ENCODE data around the gene FMNL2.

Gene FMNL2

GRCh38 chr2:152339556-152340286 is 4.7 kb downstream of the FMNL2 start:
- no peak for DNase-seq (ENCODE audit: low read depth)

- no peak for DNase-seq (ENCODE audit: low read depth)
These were observed 7.5 kb downstream of the FMNL2 start for GRCh38 chr2:152342259-152343046.

DNA sequence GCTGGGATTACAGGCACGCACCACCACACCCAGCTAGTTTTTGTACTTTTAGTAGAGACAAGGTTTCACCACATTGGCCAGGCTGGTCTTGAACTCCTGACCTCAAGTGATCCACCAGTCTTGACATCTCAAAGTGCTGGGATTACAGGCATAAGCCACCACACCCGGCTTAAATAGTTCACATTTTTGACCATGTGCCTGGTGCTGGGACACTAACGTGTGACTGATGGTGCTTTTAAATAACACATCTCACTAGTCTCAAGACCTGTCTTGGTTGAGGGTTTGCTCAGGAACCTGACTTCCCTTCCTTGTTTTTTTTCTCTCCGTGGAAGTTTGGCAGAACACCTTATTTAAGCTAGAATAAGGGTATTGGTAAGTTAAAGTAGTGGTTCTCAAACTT is 8.5 kb downstream of the FMNL2 start:
- peak; percentile 33 for DNase-seq (ENCODE audit: low read depth)

DNA sequence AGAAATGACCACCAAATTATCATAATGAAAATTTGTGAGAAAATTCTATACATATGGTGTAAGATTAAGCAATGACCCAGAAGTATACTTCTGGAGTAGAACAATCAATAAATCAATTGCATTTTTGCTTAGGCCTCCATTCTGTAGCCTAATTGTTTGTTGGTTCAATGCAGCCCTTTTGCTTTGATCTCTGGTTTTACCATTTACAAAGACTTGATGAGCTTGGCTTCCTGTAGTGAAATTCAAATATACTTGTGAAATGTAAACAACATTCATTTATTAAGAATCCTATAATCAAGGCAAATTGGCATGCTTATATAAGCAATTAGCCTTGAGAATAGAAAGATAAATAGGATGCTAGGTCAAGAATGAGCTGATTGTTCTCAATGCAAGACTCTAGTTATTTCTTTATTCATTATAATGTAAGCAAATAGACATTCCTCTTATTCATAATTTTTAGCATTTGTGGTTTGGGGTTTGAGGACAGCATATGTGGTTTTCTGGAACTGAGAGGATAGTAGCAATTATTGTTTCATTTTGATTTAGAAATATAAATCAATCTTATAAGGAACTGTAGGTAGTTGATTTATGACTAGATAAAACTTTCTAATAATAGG is 9.7 kb downstream of the FMNL2 start:
- peak; percentile 13 for DNase-seq (ENCODE audit: low read depth)

- peak; percentile 61 for DNase-seq (ENCODE audit: low read depth)
These were observed 12.1 kb downstream of the FMNL2 start for GRCh38 chr2:152347076-152347475.

DNA sequence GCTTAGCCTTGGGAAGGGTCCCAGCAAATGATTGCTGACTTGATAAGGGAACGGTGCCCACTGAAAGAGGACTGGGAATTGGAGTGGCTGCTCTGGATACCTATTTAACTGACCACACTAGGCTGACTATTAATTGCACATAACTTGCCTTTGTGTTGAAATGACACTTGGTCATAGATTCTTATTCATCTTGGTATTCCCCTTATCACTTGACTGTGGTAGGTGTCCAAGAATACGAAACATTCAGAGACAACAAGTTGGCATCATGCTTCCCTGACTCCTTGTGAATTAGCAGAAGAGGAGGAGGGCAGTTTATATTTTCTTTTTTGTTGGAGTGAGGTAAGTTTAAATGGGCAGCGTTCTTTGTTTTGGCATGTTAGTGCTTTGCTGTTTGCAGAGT is 13.4 kb downstream of the FMNL2 start:
- DNase-seq (ENCODE audit: low read depth) = no peak

GRCh38 chr2:152349416-152349815 is 14.4 kb downstream of the FMNL2 start:
- DNase-seq (ENCODE audit: low read depth) = no peak

GRCh38 chr2:152350155-152350679 is 15.2 kb downstream of the FMNL2 start:
- no peak for DNase-seq (ENCODE audit: low read depth)

- no peak for DNase-seq (ENCODE audit: low read depth)
These were observed 17.6 kb downstream of the FMNL2 start for GRCh38 chr2:152352616-152353015.

DNA sequence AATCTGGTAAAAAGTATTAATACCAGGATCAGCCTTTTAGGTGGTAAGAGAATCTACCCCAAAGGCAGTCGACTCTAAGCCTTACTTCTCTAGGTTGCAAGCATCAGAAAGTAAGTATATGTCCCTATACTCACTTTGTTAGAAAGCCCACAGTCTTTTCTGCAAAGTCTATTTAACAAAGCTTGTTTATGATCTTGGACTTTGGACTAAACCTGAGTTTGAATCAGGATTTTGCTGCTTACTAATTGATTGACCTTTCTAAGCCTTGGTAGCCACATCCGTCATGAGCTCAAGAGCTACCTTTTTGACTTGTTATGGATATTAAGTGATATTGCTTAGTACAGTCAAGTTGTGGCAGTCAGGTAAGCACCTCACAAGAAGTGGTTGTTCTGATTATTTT is 18.4 kb downstream of the FMNL2 start:
- no peak for DNase-seq (ENCODE audit: low read depth)

GRCh38 chr2:152354069-152354755 is 19.2 kb downstream of the FMNL2 start:
- no peak for DNase-seq (ENCODE audit: low read depth)

DNA sequence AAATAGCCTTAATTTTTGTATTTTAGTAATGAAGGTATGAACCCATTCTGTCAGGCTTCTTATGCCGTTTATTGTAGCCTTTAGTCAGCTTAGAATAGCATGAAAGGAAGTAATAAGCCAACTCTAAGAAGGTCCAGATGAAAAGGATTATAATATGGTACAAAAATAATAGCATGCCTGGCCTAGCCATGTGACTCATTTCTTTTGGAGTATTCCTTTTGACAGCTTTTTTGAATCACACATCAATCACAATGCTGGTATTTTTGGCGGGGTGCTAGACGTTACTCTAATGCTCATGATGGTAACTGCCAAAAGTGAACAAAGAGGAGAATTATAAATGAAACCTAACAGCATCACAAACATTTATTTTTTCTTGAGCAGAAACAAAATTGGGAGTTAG is 19.9 kb downstream of the FMNL2 start:
- peak; percentile 25 for DNase-seq (ENCODE audit: low read depth)

DNA sequence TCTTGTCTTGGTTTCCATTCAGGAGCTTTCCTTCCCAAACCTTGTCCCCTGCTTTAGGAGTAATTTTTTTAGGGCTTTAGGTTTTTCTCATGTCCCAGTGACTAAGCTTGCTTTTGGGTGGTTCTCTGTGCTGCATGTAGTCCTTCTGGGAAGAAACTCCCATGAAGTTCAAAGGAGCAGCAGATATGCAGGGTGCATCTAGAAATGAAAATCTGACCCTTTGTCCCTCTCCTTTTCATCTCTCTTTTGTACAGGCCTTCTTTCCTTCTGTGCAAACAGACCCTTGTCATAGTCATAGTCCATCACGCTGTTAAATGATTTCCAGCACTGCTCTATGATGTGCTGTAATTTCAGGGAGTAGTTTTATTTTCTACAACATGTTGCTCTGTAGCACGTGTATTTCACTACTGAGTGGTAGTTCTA is 20.4 kb downstream of the FMNL2 start:
- no peak for DNase-seq (ENCODE audit: low read depth)

- no peak for DNase-seq (ENCODE audit: low read depth)
These were observed 24.8 kb downstream of the FMNL2 start for GRCh38 chr2:152359573-152360363.

DNA sequence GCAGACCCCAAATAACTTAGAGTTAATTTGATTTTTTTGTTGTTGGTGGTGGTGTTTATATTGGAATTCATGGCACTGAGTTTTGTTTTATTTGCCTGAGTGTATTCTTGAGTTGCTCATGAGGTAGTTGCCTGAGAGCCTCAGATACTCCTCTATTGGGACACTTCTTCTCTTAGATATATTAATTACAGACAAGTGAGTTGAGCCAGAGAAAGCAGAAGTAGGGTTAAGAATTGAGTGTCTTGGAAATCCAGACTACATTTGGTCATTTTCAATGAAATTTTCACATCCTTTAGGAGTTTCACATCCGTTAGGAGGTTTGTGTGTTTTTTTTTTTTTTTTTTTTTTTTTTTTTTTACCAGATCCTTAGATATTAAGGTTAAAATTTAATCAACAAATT is 29.0 kb downstream of the FMNL2 start:
- DNase-seq (ENCODE audit: low read depth) = no peak

- no peak for DNase-seq (ENCODE audit: low read depth)
These were observed 32.8 kb downstream of the FMNL2 start for GRCh38 chr2:152367547-152368390.

- DNase-seq (ENCODE audit: low read depth) = peak; percentile 92
These were observed 34.3 kb downstream of the FMNL2 start for GRCh38 chr2:152369176-152369860.

DNA sequence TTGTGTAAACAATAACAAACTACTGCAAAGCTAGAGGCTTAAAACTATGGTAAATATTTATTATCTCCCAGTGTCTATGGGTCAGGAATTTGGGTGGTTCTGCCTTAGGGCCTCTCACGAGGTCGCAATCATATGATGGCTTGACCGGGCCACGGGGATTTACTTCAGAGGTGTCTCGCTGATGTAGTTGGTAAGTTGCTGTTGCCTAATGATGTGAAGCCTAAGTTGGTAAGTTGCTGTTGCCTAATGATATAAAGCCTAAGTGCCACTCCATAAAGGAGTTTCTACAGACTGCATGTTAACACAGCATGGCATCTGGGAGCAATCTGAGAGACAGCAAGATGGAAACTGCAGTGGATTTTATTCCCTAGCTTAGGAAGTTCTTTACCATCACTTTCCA is 35.8 kb downstream of the FMNL2 start:
- no peak for DNase-seq (ENCODE audit: low read depth)

GRCh38 chr2:152372438-152372984 is 37.5 kb downstream of the FMNL2 start:
- DNase-seq (ENCODE audit: low read depth) = no peak

GRCh38 chr2:152375174-152375573 is 40.2 kb downstream of the FMNL2 start:
- DNase-seq (ENCODE audit: low read depth) = no peak

All from EH (cell line).